K562 (cell line): ENCODE data around the gene DEF6.

Source experiments
- ARHGAP35 ChIP-seq: fragments of 450-650 bp; IDR thresholded peaks from 2 replicates; pipeline ENCODE4 v1.6.1; 2018; ENCODE audit not compliant: partially characterized antibody
- CTCF ChIP-seq, 3 experiments: IDR thresholded peaks in 2 of 3; conservative IDR thresholded peaks in 1 of 3; 2 replicates each; pipeline ENCODE4 v1.5.1; 2011 to 2012; ENCODE audit warnings: low read length in 3 of 3, mild to moderate bottlenecking in 3 of 3, control low read depth in 2 of 3, improper control_type of control experiment in 1 of 3, inconsistent platforms in 1 of 3, low read depth in 1 of 3, mixed read lengths in 1 of 3, moderate library complexity in 1 of 3; ENCODE audit not compliant: insufficient read depth in 2 of 3
- GABPA ChIP-seq: fragments of 200-800 bp; sonication (Bioruptor generic); conservative IDR thresholded peaks from 2 replicates; pipeline ENCODE4 v1.6.1; 2016; ENCODE audit warnings: low read depth, missing genetic modification characterization, missing compliant biosample characterization
- NFIC ChIP-seq: fragments of 450-650 bp; IDR thresholded peaks from 2 replicates; pipeline ENCODE4 v1.6.1; 2017; ENCODE audit warnings: mild to moderate bottlenecking, inconsistent platforms
- PHF21A ChIP-seq: fragments of 450-650 bp; IDR thresholded peaks from 2 replicates; pipeline ENCODE4 v1.6.1; 2017; ENCODE audit warnings: low read depth, borderline replicate concordance
- POU5F1 ChIP-seq: fragments of 150-350 bp; IDR thresholded peaks from 2 replicates; pipeline ENCODE4 v1.6.1; 2014; ENCODE audit warnings: borderline replicate concordance, low read length, low read depth, mild to moderate bottlenecking; ENCODE audit not compliant: partially characterized antibody
- SREBF1 ChIP-seq: fragments of 150-350 bp; IDR thresholded peaks from 2 replicates; pipeline ENCODE4 v1.6.1; 2014; ENCODE audit warnings: antibody characterized with exemption, low read depth, low read length, borderline replicate concordance
- TCF7L2 ChIP-seq: fragments of 150-350 bp; IDR thresholded peaks from 2 replicates; pipeline ENCODE4 v1.6.1; 2016; ENCODE audit warnings: low read depth, mild to moderate bottlenecking, low read length, moderate library complexity
- UBTF ChIP-seq, 2 experiments: IDR thresholded peaks; 2 replicates each; pipeline ENCODE4 v1.6.1; 2012; ENCODE audit warnings: improper control_type of control experiment in 2 of 2, low read depth in 2 of 2, low read length in 2 of 2, borderline replicate concordance in 1 of 2
- ZBTB43 ChIP-seq: sonication (generic); formaldehyde crosslinking; IDR thresholded peaks from 2 replicates; pipeline ENCODE4 v1.8.0; 2023; ENCODE audit warnings: mild to moderate bottlenecking, missing genetic modification reagents
- ZBTB8A ChIP-seq: fragments of 450-650 bp; IDR thresholded peaks from 2 replicates; pipeline ENCODE4 v1.6.1; 2018; ENCODE audit warnings: mild to moderate bottlenecking, moderate library complexity; ENCODE audit not compliant: partially characterized antibody
- ZNF512 ChIP-seq: IDR thresholded peaks from 2 replicates; pipeline ENCODE4 v1.6.1; 2016; ENCODE audit warnings: missing genetic modification characterization, missing compliant biosample characterization

GRCh38 chr6:35260591-35261570, 36.7 kb upstream of the DEF6 start:
- TF ChIP-seq PHF21A (no peak), ZBTB43 (CRISPR knock-in tag) (no peak), ZNF512 (tag) (no peak), SREBF1 (no peak), NFIC (no peak), ARHGAP35 (no peak), GABPA (tag) (no peak), POU5F1 (no peak), TCF7L2 (no peak), CTCF (IDR thresholded peaks at IDR 0.05 in 2 of 3, conservative IDR thresholded peaks at IDR 0.05 in 1 of 3; ENCODE audit: insufficient read depth in 2 of 3, low read depth in 1 of 3, low read length in 3 of 3) (no peak), ZBTB8A (no peak), UBTF (IDR thresholded peaks at IDR 0.05; ENCODE audit: borderline replicate concordance in 1 of 2, low read depth in 2 of 2, low read length in 2 of 2) (no peak)
